ENCODE data around the gene PREPL.

Gene PREPL

DNA sequence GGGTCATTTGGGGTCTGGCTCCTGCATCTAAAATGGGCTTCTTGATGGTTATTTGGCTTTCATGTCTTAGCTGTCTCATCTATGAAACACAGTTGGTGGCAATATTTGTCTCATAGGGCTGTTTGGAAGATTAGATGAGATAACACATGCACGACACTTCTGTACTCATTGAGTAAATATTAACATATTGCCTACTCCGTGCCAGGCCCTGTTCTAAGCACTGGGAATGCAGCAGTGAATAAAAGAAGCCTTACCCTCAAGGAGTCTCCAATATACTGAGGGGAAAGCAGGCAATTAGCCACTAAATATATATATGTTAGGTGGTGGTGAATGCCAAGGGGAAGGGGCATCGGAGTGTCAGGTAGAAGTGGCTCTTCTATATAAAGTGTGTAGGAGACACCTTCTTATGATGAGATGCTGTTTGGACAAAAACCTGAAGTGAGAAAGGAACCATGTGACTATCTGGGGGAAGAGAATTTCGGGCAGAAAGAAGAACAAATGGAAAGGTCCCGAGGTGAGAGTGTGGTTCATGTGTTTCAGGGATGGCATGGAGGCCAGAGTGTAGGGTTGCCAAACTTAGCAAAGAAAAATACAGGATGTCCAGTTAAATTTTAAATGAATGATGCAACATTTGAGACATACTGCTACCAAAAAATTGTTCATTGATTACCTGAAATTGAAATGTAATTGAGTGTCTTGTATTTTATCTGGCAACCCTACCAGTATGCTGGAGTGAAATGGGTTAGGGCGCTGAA is 74.2 kb downstream of the PREPL start:
- Histone ChIP-seq H3K36me3 (ENCODE audit: insufficient read depth, low read length) (no peaks in the 10 kb centered on the region), H3K4me1 (ENCODE audit: insufficient read depth, low read length) (no peaks in the 10 kb centered on the region), H3K27ac (ENCODE audit: low read length) (no peak overlapping the region), H3K4me2 (ENCODE audit: insufficient read depth, low read length) (no peak overlapping the region), H3K27me3 (ENCODE audit: insufficient read depth, low read length, poor library complexity) (no peaks in the 10 kb centered on the region), H4K20me1 (ENCODE audit: insufficient read depth, low read length) (no peaks in the 10 kb centered on the region), H3K9ac (ENCODE audit: low read depth, low read length) (no peak overlapping the region), H3K4me3 (ENCODE audit: low read depth in 1 of 2, low read length in 2 of 2) (no peak overlapping the region), H3K79me2 (ENCODE audit: insufficient read depth, low read length) (no peaks in the 10 kb centered on the region), H2AFZ (ENCODE audit: low read depth, low read length) (no peak overlapping the region), H3K9me3 (ENCODE audit: insufficient read depth, low read length, severe bottlenecking) (no peaks in the 10 kb centered on the region)
- ATAC-seq (ENCODE audit: insufficient read depth, low read depth), result no peak
- no peak for DNase-seq
- TF ChIP-seq, protein P1, sequence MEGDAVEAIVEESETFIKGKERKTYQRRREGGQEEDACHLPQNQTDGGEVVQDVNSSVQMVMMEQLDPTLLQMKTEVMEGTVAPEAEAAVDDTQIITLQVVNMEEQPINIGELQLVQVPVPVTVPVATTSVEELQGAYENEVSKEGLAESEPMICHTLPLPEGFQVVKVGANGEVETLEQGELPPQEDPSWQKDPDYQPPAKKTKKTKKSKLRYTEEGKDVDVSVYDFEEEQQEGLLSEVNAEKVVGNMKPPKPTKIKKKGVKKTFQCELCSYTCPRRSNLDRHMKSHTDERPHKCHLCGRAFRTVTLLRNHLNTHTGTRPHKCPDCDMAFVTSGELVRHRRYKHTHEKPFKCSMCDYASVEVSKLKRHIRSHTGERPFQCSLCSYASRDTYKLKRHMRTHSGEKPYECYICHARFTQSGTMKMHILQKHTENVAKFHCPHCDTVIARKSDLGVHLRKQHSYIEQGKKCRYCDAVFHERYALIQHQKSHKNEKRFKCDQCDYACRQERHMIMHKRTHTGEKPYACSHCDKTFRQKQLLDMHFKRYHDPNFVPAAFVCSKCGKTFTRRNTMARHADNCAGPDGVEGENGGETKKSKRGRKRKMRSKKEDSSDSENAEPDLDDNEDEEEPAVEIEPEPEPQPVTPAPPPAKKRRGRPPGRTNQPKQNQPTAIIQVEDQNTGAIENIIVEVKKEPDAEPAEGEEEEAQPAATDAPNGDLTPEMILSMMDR (IDR thresholded peaks at IDR 0.05; ENCODE audit: borderline replicate concordance, extremely low read depth, low read length, poor library complexity, severe bottlenecking), result no peak
- no peak for TF ChIP-seq EZH2 (IDR thresholded peaks at IDR 0.05; ENCODE audit: borderline replicate concordance, low read depth, low read length, severe bottlenecking)

DNA sequence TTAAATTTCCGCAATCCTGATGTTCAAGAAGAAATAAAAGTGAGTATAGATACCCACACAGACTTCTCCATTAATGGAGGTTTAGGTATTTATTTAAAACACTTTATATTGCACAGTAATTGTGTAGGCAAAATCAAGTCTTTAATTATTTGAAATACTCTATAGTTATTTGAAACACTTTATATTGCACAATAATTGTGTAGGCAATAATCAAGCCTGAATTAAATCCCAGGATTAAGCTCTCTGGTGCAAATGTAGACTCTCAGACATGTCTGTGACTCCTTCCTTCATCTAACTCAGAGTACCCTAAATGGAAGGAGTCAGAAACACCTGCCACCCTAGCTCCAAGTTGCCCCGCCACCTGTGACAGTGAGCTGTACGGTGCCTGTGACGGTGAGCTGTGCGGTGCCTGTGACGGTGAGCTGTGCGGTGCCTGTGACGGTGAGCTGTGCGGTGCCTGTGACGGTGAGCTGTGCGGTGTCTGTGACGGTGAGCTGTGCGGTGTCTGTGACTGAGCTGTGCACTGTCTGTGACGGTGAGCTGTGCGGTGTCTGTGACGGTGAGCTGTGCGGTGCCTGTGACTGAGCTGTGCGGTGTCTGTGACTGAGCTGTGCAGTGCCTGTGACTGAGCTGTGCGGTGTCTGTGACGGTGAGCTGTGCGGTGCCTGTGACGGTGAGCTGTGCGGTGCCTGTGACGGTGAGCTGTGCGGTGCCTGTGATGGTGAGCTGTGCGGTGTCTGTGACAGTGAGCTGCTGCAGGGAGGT is 75.0 kb downstream of the PREPL start:
- no peak for DNase-seq
- no peak overlapping the region for H3K27ac ChIP-seq (ENCODE audit: low read length)
- no peak overlapping the region for H3K4me2 ChIP-seq (ENCODE audit: insufficient read depth, low read length)
- no peaks in the 10 kb centered on the region for H4K20me1 ChIP-seq (ENCODE audit: insufficient read depth, low read length)
- H3K4me3 ChIP-seq (ENCODE audit: low read depth in 1 of 2, low read length in 2 of 2), result no peak overlapping the region
- no peaks in the 10 kb centered on the region for H3K79me2 ChIP-seq (ENCODE audit: insufficient read depth, low read length)
- H3K27me3 ChIP-seq (ENCODE audit: insufficient read depth, low read length, poor library complexity), result no peaks in the 10 kb centered on the region
- H3K4me1 ChIP-seq (ENCODE audit: insufficient read depth, low read length), result no peaks in the 10 kb centered on the region
- no peaks in the 10 kb centered on the region for H3K9me3 ChIP-seq (ENCODE audit: insufficient read depth, low read length, severe bottlenecking)
- no peak overlapping the region for H3K9ac ChIP-seq (ENCODE audit: low read depth, low read length)
- no peaks in the 10 kb centered on the region for H3K36me3 ChIP-seq (ENCODE audit: insufficient read depth, low read length)
- no peak overlapping the region for H2AFZ ChIP-seq (ENCODE audit: low read depth, low read length)
- no peak for TF ChIP-seq EZH2 (IDR thresholded peaks at IDR 0.05; ENCODE audit: borderline replicate concordance, low read depth, low read length, severe bottlenecking)
- TF ChIP-seq, protein P1 (IDR thresholded peaks at IDR 0.05; ENCODE audit: borderline replicate concordance, extremely low read depth, low read length, poor library complexity, severe bottlenecking), result no peak
- no peak for ATAC-seq (ENCODE audit: insufficient read depth, low read depth)

DNA sequence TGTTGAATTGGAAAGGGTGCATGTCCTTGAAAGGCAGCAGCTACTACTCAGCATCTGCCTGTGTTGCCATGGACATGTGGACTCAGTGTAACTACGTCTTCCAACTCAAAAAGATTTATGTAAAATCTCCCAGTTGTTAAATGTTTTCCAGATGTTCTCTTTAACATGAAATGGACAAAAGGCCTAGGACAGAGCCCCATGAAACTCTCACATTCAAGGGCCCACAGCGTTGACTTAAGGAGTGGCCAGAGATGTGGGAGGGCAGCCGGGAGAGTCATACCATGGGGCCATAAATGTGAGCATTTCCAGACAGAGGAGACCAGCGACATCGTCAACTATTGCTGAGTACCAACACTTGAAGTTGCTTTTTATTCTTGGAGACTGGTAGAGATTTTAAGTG is 76.1 kb downstream of the PREPL start:
- H3K9ac ChIP-seq (ENCODE audit: low read depth, low read length), result no peak overlapping the region
- no peaks in the 10 kb centered on the region for H3K4me1 ChIP-seq (ENCODE audit: insufficient read depth, low read length)
- H3K4me3 ChIP-seq (ENCODE audit: low read depth in 1 of 2, low read length in 2 of 2), result no peak overlapping the region
- DNase-seq (no peak), ATAC-seq (ENCODE audit: insufficient read depth, low read depth) (no peak)
- H3K36me3 ChIP-seq (ENCODE audit: insufficient read depth, low read length), result no peaks in the 10 kb centered on the region
- H4K20me1 ChIP-seq (ENCODE audit: insufficient read depth, low read length), result no peaks in the 10 kb centered on the region
- no peaks in the 10 kb centered on the region for H3K79me2 ChIP-seq (ENCODE audit: insufficient read depth, low read length)
- TF ChIP-seq, protein P1 (IDR thresholded peaks at IDR 0.05; ENCODE audit: borderline replicate concordance, extremely low read depth, low read length, poor library complexity, severe bottlenecking), result no peak
- no peak for TF ChIP-seq EZH2 (IDR thresholded peaks at IDR 0.05; ENCODE audit: borderline replicate concordance, low read depth, low read length, severe bottlenecking)
- no peaks in the 10 kb centered on the region for H3K27me3 ChIP-seq (ENCODE audit: insufficient read depth, low read length, poor library complexity)
- H2AFZ ChIP-seq (ENCODE audit: low read depth, low read length), result no peak overlapping the region
- H3K27ac ChIP-seq (ENCODE audit: low read length), result no peak overlapping the region
- no peaks in the 10 kb centered on the region for H3K9me3 ChIP-seq (ENCODE audit: insufficient read depth, low read length, severe bottlenecking)
- no peak overlapping the region for H3K4me2 ChIP-seq (ENCODE audit: insufficient read depth, low read length)
